RPMI8226 (cell line): ENCODE results near the gene CHN2.
"Not testable (repeated sequence)": the region's sequence is repeated elsewhere in the genome, so short reads cannot be mapped to it uniquely, and the experiment has no call there.

Experiments used
- DNase-seq: peaks from one replicate; pipeline ENCODE4 v3.0.0-alpha.2; 2015

Gene CHN2

GRCh38 chr7:29511337-29511736, 316.8 kb downstream of the CHN2 start:
- DNase-seq = no peak

GRCh38 chr7:29511851-29512250, 317.3 kb downstream of the CHN2 start:
- no peak for DNase-seq

- DNase-seq = no peak
Observed at GRCh38 chr7:29516491-29516890, 321.9 kb downstream of the CHN2 start.

- DNase-seq = no peak
Observed at GRCh38 chr7:29518616-29519015, 324.0 kb downstream of the CHN2 start.

- DNase-seq = no peak
Observed at GRCh38 chr7:29523728-29524127, 329.2 kb downstream of the CHN2 start.

GRCh38 chr7:29527505-29528108, 333.0 kb downstream of the CHN2 start:
- DNase-seq = no peak

GRCh38 chr7:29528526-29528925, 334.0 kb downstream of the CHN2 start:
- DNase-seq = not testable (repeated sequence)
